K562 (cell line): ENCODE data around the gene SRGAP3. TPM values are rescaled to one million over a fixed set of nuclear protein-coding genes. Genes with fewer than 3 reads are reported as not detected.

Experiments
- ATAC-seq: fragments of 200-7000 bp; cut with Tn5 transposase; 3 replicates; pipeline ENCODE4 v1.9.1; 2020; ENCODE audit warnings: moderate library complexity
- BruUV-seq: library from RNA; stranded (reverse); fragments of 400-500 nt; replicated peaks from 2 replicates; lab custom pipeline; 2021; lab: Mats Ljungman, UMichigan
- CTCF ChIA-PET: fragments of 300-600 bp; formaldehyde crosslinking; extraction: SDS; loops from one replicate; lab custom pipeline; 2021; ENCODE audit warnings: low intra/inter-chr PET ratio; lab: Yijun Ruan, JAX
- POLR2A ChIA-PET: fragments of 300-600, 350-650 bp; sonication (Branson Sonifier 250); formaldehyde crosslinking; extraction: SDS; loops from one replicate; lab custom pipeline; 2021; ENCODE audit warnings: antibody characterized with exemption, inconsistent platforms; lab: Yijun Ruan, JAX
- DNase-seq, 4 experiments: peaks; one replicate each; pipeline versions ENCODE4 v3.0.0 to v3.0.0-alpha.2; 2011 to 2018; ENCODE audit warnings: low spot score in 3 of 4, mixed read lengths in 3 of 4; ENCODE audit errors: extremely low read depth in 1 of 4
- FAIRE-seq: peaks from 2 replicates; lab custom pipeline; 2011; peaks lifted over from hg19 to GRCh38; lab: Jason Lieb, UNC
- H2AFZ ChIP-seq: 2 replicates; pipeline ENCODE4 v1.6.0; 2011; ENCODE audit warnings: low read depth, low read length, control low read depth, inconsistent platforms
- H3K27ac ChIP-seq: fragments of 200-600 bp; 3 replicates; pipeline ENCODE4 v1.8.0; 2011; ENCODE audit warnings: low read depth, mild to moderate bottlenecking, control low read depth, inconsistent platforms, low read length, moderate library complexity, mixed read lengths; ENCODE audit errors: extremely low read depth
- H3K27me3 ChIP-seq, 2 experiments: fragments of 300-600 bp in 1 of 2; 2 replicates in 1 of 2; 3 replicates in 1 of 2; pipeline versions ENCODE4 v1.6.0 to v1.8.0; 2011; ENCODE audit warnings: inconsistent platforms in 2 of 2, low read length in 2 of 2, mild to moderate bottlenecking in 1 of 2, mixed read lengths in 1 of 2, moderate library complexity in 1 of 2; ENCODE audit not compliant: control insufficient read depth in 2 of 2, insufficient read depth in 2 of 2
- H3K36me3 ChIP-seq: fragments of 300-600 bp; 3 replicates; pipeline ENCODE4 v1.8.0; 2011; ENCODE audit warnings: mild to moderate bottlenecking, low read length, inconsistent platforms; ENCODE audit not compliant: control insufficient read depth, insufficient read depth
- H3K4me1 ChIP-seq, 2 experiments: fragments of 200-600 bp in 1 of 2; replicated peaks in 1 of 2; 2 replicates in 1 of 2; 3 replicates in 1 of 2; pipeline versions ENCODE4 v1.5.1 to v1.8.0; 2011; ENCODE audit warnings: inconsistent platforms in 2 of 2, low read length in 2 of 2, mild to moderate bottlenecking in 1 of 2, mixed read lengths in 1 of 2, moderate library complexity in 1 of 2; ENCODE audit not compliant: control insufficient read depth in 2 of 2, insufficient read depth in 2 of 2
- H3K4me2 ChIP-seq: 2 replicates; pipeline ENCODE4 v1.6.1; 2011; ENCODE audit warnings: low read length, control low read depth, inconsistent platforms, mixed read lengths; ENCODE audit not compliant: insufficient read depth
- H3K4me3 ChIP-seq: fragments of 200-600 bp; sonication (generic), shearing (Covaris generic); 2 replicates; pipeline ENCODE4 v1.5.1; 2016; ENCODE audit warnings: control low read depth, inconsistent platforms
- H3K79me2 ChIP-seq: fragments of 200-600 bp; 3 replicates; pipeline ENCODE4 v1.8.0; 2011; ENCODE audit warnings: low read length, inconsistent platforms; ENCODE audit not compliant: control insufficient read depth, insufficient read depth
- H3K9ac ChIP-seq, 2 experiments: 2 replicates each; pipeline versions ENCODE4 v1.6.0 to v1.6.1; 2011; ENCODE audit warnings: low read depth in 2 of 2, low read length in 2 of 2, control low read depth in 1 of 2, inconsistent platforms in 1 of 2, mild to moderate bottlenecking in 1 of 2, mixed read lengths in 1 of 2; ENCODE audit not compliant: insufficient read depth in 1 of 2
- H3K9me1 ChIP-seq: one replicate; pipeline ENCODE4 v1.6.0; 2011; ENCODE audit warnings: inconsistent platforms, mild to moderate bottlenecking, low read length, moderate library complexity; ENCODE audit not compliant: control insufficient read depth, insufficient read depth
- H3K9me3 ChIP-seq: replicated peaks from 2 replicates; pipeline ENCODE4 v1.5.1; 2011; ENCODE audit warnings: low read depth, low read length, inconsistent platforms; ENCODE audit not compliant: control insufficient read depth, insufficient read depth
- H4K20me1 ChIP-seq: replicated peaks from 2 replicates; pipeline ENCODE4 v1.6.1; 2011; ENCODE audit warnings: low read length, inconsistent platforms, mixed read lengths; ENCODE audit not compliant: control insufficient read depth, insufficient read depth
- CHD1 ChIP-seq: fragments of 200-600 bp; sonication (generic); IDR thresholded peaks from one replicate; pipeline ENCODE4 v1.6.1; 2012; ENCODE audit warnings: mild to moderate bottlenecking, moderate library complexity, low read length, inconsistent platforms
- ETV6 ChIP-seq, 3 experiments: fragments of 150-350 bp in 1 of 3; sonication (generic) in 1 of 3; formaldehyde crosslinking in 1 of 3; IDR thresholded peaks; 2 replicates each; pipeline versions ENCODE4 v1.6.1 to v1.8.0; 2014 to 2022; ENCODE audit warnings: borderline replicate concordance in 2 of 3, low read depth in 2 of 3, antibody characterized with exemption in 1 of 3, low read length in 1 of 3, mild to moderate bottlenecking in 1 of 3, missing genetic modification reagents in 1 of 3
- FOXJ3 ChIP-seq: sonication (generic); formaldehyde crosslinking; IDR thresholded peaks from 2 replicates; pipeline ENCODE4 v1.4.0; 2020; ENCODE audit warnings: mild to moderate bottlenecking, missing genetic modification reagents
- HDAC8 ChIP-seq: fragments of 450-650 bp; IDR thresholded peaks from 2 replicates; pipeline ENCODE4 v1.6.1; 2016; ENCODE audit warnings: mild to moderate bottlenecking, missing genetic modification characterization, moderate library complexity, missing compliant biosample characterization
- HNRNPL ChIP-seq: fragments of 200-400 bp; formaldehyde crosslinking; IDR thresholded peaks from 2 replicates; pipeline ENCODE4 v1.6.1; 2017; ENCODE audit warnings: low read depth, mild to moderate bottlenecking, low read length
- HNRNPUL1 ChIP-seq: fragments of 200-400 bp; formaldehyde crosslinking; IDR thresholded peaks from 2 replicates; pipeline ENCODE4 v1.6.1; 2017; ENCODE audit warnings: low read length
- MCM5 ChIP-seq: fragments of 450-650 bp; IDR thresholded peaks from 2 replicates; pipeline ENCODE4 v1.6.1; 2016; ENCODE audit warnings: low read depth
- NFIX ChIP-seq: fragments of 250-450 bp; sonication (Bioruptor Pico); IDR thresholded peaks from 2 replicates; pipeline ENCODE4 v1.4.0; 2020; ENCODE audit warnings: low read depth, mild to moderate bottlenecking, moderate library complexity
- NFXL1 ChIP-seq: fragments of 450-650 bp; formaldehyde crosslinking; IDR thresholded peaks from 2 replicates; pipeline ENCODE4 v1.4.0; 2021; ENCODE audit warnings: mild to moderate bottlenecking
- POLR2A ChIP-seq: fragments of 450-650 bp; conservative IDR thresholded peaks from 2 replicates; pipeline ENCODE4 v1.6.1; 2016
- STAG1 ChIP-seq: sonication (generic); formaldehyde crosslinking; IDR thresholded peaks from 2 replicates; pipeline ENCODE4 v1.5.0; 2020; ENCODE audit warnings: missing genetic modification reagents, borderline replicate concordance
- SUPT5H ChIP-seq: fragments of 450-650 bp; IDR thresholded peaks from 2 replicates; pipeline ENCODE4 v1.6.1; 2016
- TAF7 ChIP-seq: fragments of 450-650 bp; IDR thresholded peaks from 2 replicates; pipeline ENCODE4 v1.6.1; 2016; ENCODE audit warnings: missing genetic modification characterization, missing compliant biosample characterization
- ZNF24 ChIP-seq: fragments of 450-650 bp; IDR thresholded peaks from 2 replicates; pipeline ENCODE4 v1.6.1; 2016
- ZNF263 ChIP-seq: sonication (generic); formaldehyde crosslinking; IDR thresholded peaks from 2 replicates; pipeline ENCODE4 v1.8.0; 2022; ENCODE audit warnings: mild to moderate bottlenecking, missing genetic modification reagents, borderline replicate concordance
- WGBS: fragments of 100-300 bp; shearing (Covaris generic); methylation state at CpG from one replicate; pipeline ENCODE4 v1.1.6; 2016; ENCODE audit warnings: low coverage, mixed read lengths; ENCODE audit not compliant: insufficient coverage; ENCODE audit errors: missing lambda C conversion rate; 5-methylcytosine and 5-hydroxymethylcytosine counted together
- in situ Hi-C: fragments of 300-500 bp; cut with MboI; formaldehyde crosslinking; loops from 4 replicates; pipeline ENCODE4 v1.15.0; 2018; ENCODE audit warnings: inconsistent platforms, mixed read lengths
- intact Hi-C: fragments of 100-400 bp; cut with micrococcal nuclease; formaldehyde crosslinking; loops from 2 replicates; pipeline ENCODE4 v1.14.2; 2022
- polyA plus RNA-seq, 8 experiments: library from polyadenylated mRNA; depleted of rRNA in 4 of 8; stranded (reverse) in 5 of 8; unstranded in 3 of 8; fragments of >200 nt; fragmentation: Nextera tagmentation in 2 of 8; fragmentation: Illumina TruSeq in 1 of 8; extraction: Ambion mirVana in 2 of 8; extraction: Trizol in 1 of 8; gene quantifications; 2 replicates each; pipeline versions ENCODE4 v1.2.1 to v1.2.3, GENCODE V29; 2011 to 2014; ENCODE audit warnings: inconsistent platforms in 1 of 8, missing spikeins in 1 of 8
- total RNA-seq, 7 experiments: library from RNA; depleted of rRNA in 6 of 7; stranded (reverse); fragments of >200 nt in 6 of 7; fragmentation: Illumina TruSeq in 2 of 7; extraction: Trizol in 2 of 7; gene quantifications; 2 replicates each; pipeline versions ENCODE4 v1.2.1 to v1.2.3, GENCODE V29; 2011 to 2021; ENCODE audit warnings: low replicate concordance in 1 of 7

The SRGAP3 gene
- total and polyA plus RNA-seq, 9 of the 15 experiments (the other 6 are each of a cell fraction or from before 2014, with no cell fraction given) = 0.11 to 0.85 (median 0.35) TPM; not detected in 2

- Histone ChIP-seq H3K4me3 (no peak overlapping the region), H3K79me2 (no peaks in the 10 kb centered on the region), H2AFZ (no peak overlapping the region), H3K36me3 (no peaks in the 10 kb centered on the region), H3K27ac (no peak overlapping the region), H3K9me1 (no peaks in the 10 kb centered on the region), H4K20me1 (no peaks in the 10 kb centered on the region; the same call in 1 of the 2 replicates), H3K4me2 (no peak overlapping the region), H3K9me3 (no peaks in the 10 kb centered on the region), H3K27me3 (peaks cover 36 to 47% of the 10 kb centered on the region in 2 experiments), H3K9ac (no peak overlapping the region), H3K4me1 (no peaks in the 10 kb centered on the region)
- TF ChIP-seq HDAC8 = no peak
- TF ChIP-seq CHD1 = no peak
- TF ChIP-seq MCM5 = no peak
- no peak for TF ChIP-seq SUPT5H
- no peak for TF ChIP-seq FOXJ3 (CRISPR knock-in tag)
- no peak for TF ChIP-seq ZNF24
- BruUV-seq = no TSS peak
- FAIRE-seq (no peak), DNase-seq (no peak), ATAC-seq (no peak)
- POLR2A ChIA-PET = no interaction called here
- 0% methylated on average over 4 of the region's 4 CpGs for WGBS
- CTCF ChIA-PET = no interaction called here
- intact Hi-C loops (no loop called here), in situ Hi-C loops (no loop called here)
These were observed 65.0 kb downstream of the SRGAP3 start for GRCh38 chr3:9184461-9184835.

GRCh38 chr3:9183811-9184460 is 65.5 kb downstream of the SRGAP3 start:
- ChIA-PET POLR2A (no interaction called here), CTCF (no interaction called here)
- BruUV-seq = no TSS peak
- no peak overlapping the region for H2AFZ ChIP-seq
- under 1% methylated on average over 10 of the region's 10 CpGs for WGBS
- ATAC-seq (no peak), DNase-seq (no peak), FAIRE-seq (no peak)
- H3K9ac ChIP-seq = no peak overlapping the region
- no peak overlapping the region for H3K4me3 ChIP-seq
- H3K4me2 ChIP-seq = no peak overlapping the region
- H3K27ac ChIP-seq = no peak overlapping the region
- intact Hi-C loops = no loop called here
- H3K27me3 ChIP-seq = peaks cover 38 to 52% of the 10 kb centered on the region in 2 experiments
- no peaks in the 10 kb centered on the region for H3K9me3 ChIP-seq
- no peaks in the 10 kb centered on the region for H3K79me2 ChIP-seq
- in situ Hi-C loops = no loop called here
- H3K36me3 ChIP-seq = no peaks in the 10 kb centered on the region
- no peaks in the 10 kb centered on the region; the same call in 1 of the 2 replicates for H4K20me1 ChIP-seq
- H3K4me1 ChIP-seq = no peaks in the 10 kb centered on the region
- H3K9me1 ChIP-seq = no peaks in the 10 kb centered on the region
- TF ChIP-seq ZNF263 (CRISPR knock-in tag) (no peak), HNRNPL (no peak), POLR2A (no peak), TAF7 (tag) (no peak), NFXL1 (CRISPR knock-in tag) (no peak), ETV6 (IDR thresholded peaks at IDR 0.05; ENCODE audit: borderline replicate concordance in 1 of 2, low read depth in 2 of 2, low read length in 1 of 2) (no peak), ETV6 (CRISPR knock-in tag; IDR thresholded peaks at IDR 0.05; ENCODE audit: borderline replicate concordance) (no peak), NFIX (no peak), HNRNPUL1 (no peak), STAG1 (no peak)
